ENCODE measurements around the gene PPP1R13B. TPM values are rescaled to one million over a fixed set of nuclear protein-coding genes. Genes with fewer than 3 reads are reported as not detected.

The PPP1R13B gene
- total and polyA plus RNA-seq, 2 experiments from 2014 or later = 2.0 to 8.5 TPM

- Mint-ChIP-seq H3K36me3 (ENCODE audit: low read depth) (no peaks in the 10 kb centered on the region), H3K27ac (no peak overlapping the region), H3K4me3 (no peak overlapping the region), H3K4me1 (peaks cover 15% of the 10 kb centered on the region), H3K27me3 (ENCODE audit: insufficient read depth, low read depth, poor library complexity) (peaks cover 11% of the 10 kb centered on the region), H3K9me3 (no peaks in the 10 kb centered on the region)
- Histone ChIP-seq H3K4me3 (no peak overlapping the region), H3K4me2 (no peak overlapping the region), H3F3A (replicated peaks; ENCODE audit: low read depth) (no peaks in the 10 kb centered on the region), H2AFZ (no peak overlapping the region), H3K27me3 (ENCODE audit: insufficient read depth) (no peaks in the 10 kb centered on the region), H4K20me1 (replicated peaks; ENCODE audit: insufficient read depth) (no peaks in the 10 kb centered on the region), H3K79me2 (replicated peaks; ENCODE audit: insufficient read depth) (no peaks in the 10 kb centered on the region), H3K27ac (ENCODE audit: low read depth) (no peak overlapping the region), H3K36me3 (ENCODE audit: insufficient read depth) (no peaks in the 10 kb centered on the region), H3K4me1 (ENCODE audit: insufficient read depth) (no peaks in the 10 kb centered on the region), H3K9me2 (ENCODE audit: insufficient read depth) (no peaks in the 10 kb centered on the region)
- TF ChIP-seq POLR2AphosphoS5 (IDR thresholded peaks at IDR 0.05; ENCODE audit: low read depth) (no peak), NANOG (IDR thresholded peaks at IDR 0.05; ENCODE audit: borderline replicate concordance) (no peak)
- no peak for ATAC-seq
- DNase-seq (ENCODE audit: low spot score) = no peak
Measured at GRCh38 chr14:103746701-103747100, 100.7 kb downstream of the PPP1R13B start.

- Histone ChIP-seq H3K4me3 (no peak overlapping the region), H3K4me1 (ENCODE audit: insufficient read depth) (no peaks in the 10 kb centered on the region), H3K79me2 (replicated peaks; ENCODE audit: insufficient read depth) (no peaks in the 10 kb centered on the region), H3K9me2 (ENCODE audit: insufficient read depth) (no peaks in the 10 kb centered on the region), H4K20me1 (replicated peaks; ENCODE audit: insufficient read depth) (no peaks in the 10 kb centered on the region), H3K27me3 (ENCODE audit: insufficient read depth) (no peaks in the 10 kb centered on the region), H3K4me2 (no peak overlapping the region), H3K27ac (ENCODE audit: low read depth) (no peak overlapping the region), H2AFZ (no peak overlapping the region), H3K36me3 (ENCODE audit: insufficient read depth) (no peaks in the 10 kb centered on the region), H3F3A (replicated peaks; ENCODE audit: low read depth) (no peaks in the 10 kb centered on the region)
- no peak for ATAC-seq
- no peaks in the 10 kb centered on the region for H3K9me3 Mint-ChIP-seq
- H3K27ac Mint-ChIP-seq = no peak overlapping the region
- peaks cover 9% of the 10 kb centered on the region for H3K36me3 Mint-ChIP-seq (ENCODE audit: low read depth)
- no peak for DNase-seq (ENCODE audit: low spot score)
- peaks cover 24% of the 10 kb centered on the region for H3K4me1 Mint-ChIP-seq
- H3K27me3 Mint-ChIP-seq (ENCODE audit: insufficient read depth, low read depth, poor library complexity) = peaks cover 11% of the 10 kb centered on the region
- H3K4me3 Mint-ChIP-seq = no peak overlapping the region
- TF ChIP-seq REST (IDR thresholded peaks at IDR 0.05; ENCODE audit: unreplicated experiment) = no peak
- no peak for TF ChIP-seq EZH2phosphoT487 (IDR thresholded peaks at IDR 0.05; ENCODE audit: unreplicated experiment)
- no peak for TF ChIP-seq EZH2 (IDR thresholded peaks at IDR 0.05; ENCODE audit: low read depth, unreplicated experiment)
- no peak for TF ChIP-seq ZNF114 (CRISPR knock-in tag; IDR thresholded peaks at IDR 0.05)
- TF ChIP-seq CREB1 (CRISPR knock-in tag; IDR thresholded peaks at IDR 0.05; ENCODE audit: low read depth) = no peak
- TF ChIP-seq NANOG (IDR thresholded peaks at IDR 0.05; ENCODE audit: borderline replicate concordance) = no peak
- no peak for TF ChIP-seq ZNF331 (CRISPR knock-in tag; IDR thresholded peaks at IDR 0.05; ENCODE audit: low read depth)
- TF ChIP-seq STAT1 (IDR thresholded peaks at IDR 0.05; ENCODE audit: unreplicated experiment) = no peak
- TF ChIP-seq JUNB (IDR thresholded peaks at IDR 0.05; ENCODE audit: unreplicated experiment) = no peak
- TF ChIP-seq, protein P1, sequence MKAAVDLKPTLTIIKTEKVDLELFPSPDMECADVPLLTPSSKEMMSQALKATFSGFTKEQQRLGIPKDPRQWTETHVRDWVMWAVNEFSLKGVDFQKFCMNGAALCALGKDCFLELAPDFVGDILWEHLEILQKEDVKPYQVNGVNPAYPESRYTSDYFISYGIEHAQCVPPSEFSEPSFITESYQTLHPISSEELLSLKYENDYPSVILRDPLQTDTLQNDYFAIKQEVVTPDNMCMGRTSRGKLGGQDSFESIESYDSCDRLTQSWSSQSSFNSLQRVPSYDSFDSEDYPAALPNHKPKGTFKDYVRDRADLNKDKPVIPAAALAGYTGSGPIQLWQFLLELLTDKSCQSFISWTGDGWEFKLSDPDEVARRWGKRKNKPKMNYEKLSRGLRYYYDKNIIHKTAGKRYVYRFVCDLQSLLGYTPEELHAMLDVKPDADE (IDR thresholded peaks at IDR 0.05) = no peak
- no peak for TF ChIP-seq CTCF (conservative IDR thresholded peaks at IDR 0.05; ENCODE audit: low read depth in 2 of 2)
Measured at GRCh38 chr14:103745424-103745823, 102.0 kb downstream of the PPP1R13B start.

Measured in GM23338 (cell line).